ENCODE results near the gene PTF1A. TPM values are rescaled to one million over a fixed set of nuclear protein-coding genes. Genes with fewer than 3 reads are reported as not detected.
"Not testable (repeated sequence)": the region's sequence is repeated elsewhere in the genome, so short reads cannot be mapped to it uniquely, and the experiment has no call there.

Gene PTF1A
- total and polyA plus RNA-seq, 4 donors: not detected

- DNase-seq (ENCODE audit: low spot score): no peak
- Histone ChIP-seq H3K4me3 (ENCODE audit: low read depth in 1 of 3, low read length in 3 of 3) (no peak overlapping the region), H3K4me1 (ENCODE audit: control insufficient read depth in 4 of 4, insufficient read depth in 4 of 4, low read length in 3 of 4) (no peaks in the 10 kb centered on the region), H3K36me3 (ENCODE audit: control insufficient read depth in 4 of 4, insufficient read depth in 3 of 4, low read depth in 1 of 4, low read length in 3 of 4) (no peaks in the 10 kb centered on the region), H3K27me3 (ENCODE audit: control insufficient read depth in 4 of 4, insufficient read depth in 4 of 4, low read length in 3 of 4) (no peaks in the 10 kb centered on the region), H3K9ac (ENCODE audit: low read depth in 1 of 2, low read length in 2 of 2) (no peak overlapping the region), H3K27ac (ENCODE audit: low read depth in 1 of 2, low read length in 2 of 2) (no peak overlapping the region), H3K9me3 (ENCODE audit: control insufficient read depth in 4 of 4, low read length in 3 of 4) (peaks cover 0 to 3% (median 1%) of the 10 kb centered on the region in 4 donors)
- 45% methylated on average over 3 of the region's 3 CpGs for WGBS
- no peak for TF ChIP-seq EGR1 (IDR thresholded peaks at IDR 0.05; ENCODE audit: low read depth in 2 of 2)
Measured at GRCh38 chr10:23238015-23238414, 45.9 kb downstream of the PTF1A start.

GRCh38 chr10:23241779-23242178 lies 49.7 kb downstream of the PTF1A start:
- WGBS: 84% methylated on average over 1 of the region's 1 CpG
- not testable (repeated sequence) for H3K9ac ChIP-seq (ENCODE audit: low read depth in 1 of 2, low read length in 2 of 2); H3K27me3 ChIP-seq (ENCODE audit: control insufficient read depth in 4 of 4, insufficient read depth in 4 of 4, low read length in 3 of 4); H3K4me3 ChIP-seq (ENCODE audit: low read depth in 1 of 3, low read length in 3 of 3); H3K4me1 ChIP-seq (ENCODE audit: control insufficient read depth in 4 of 4, insufficient read depth in 4 of 4, low read length in 3 of 4); H3K36me3 ChIP-seq (ENCODE audit: control insufficient read depth in 4 of 4, insufficient read depth in 3 of 4, low read depth in 1 of 4, low read length in 3 of 4); H3K9me3 ChIP-seq (ENCODE audit: control insufficient read depth in 4 of 4, low read length in 3 of 4); DNase-seq (ENCODE audit: low spot score); H3K27ac ChIP-seq (ENCODE audit: low read depth in 1 of 2, low read length in 2 of 2)

Small RNA genes lying within 50 kb of the gene (small RNA-seq; reads per million reads assigned to genes)
- gene RF00561: not detected

Other genes with a start within 250 kb of the PTF1A start
- gene MSRB2, start 96.7 kb upstream of the PTF1A start, total RNA-seq: 1 to 10 TPM; 7.3 to 9.7 TPM
- gene MSRB2, start 96.7 kb upstream of the PTF1A start, polyA plus RNA-seq: 10 to 100 TPM; 19.2 to 69.4 TPM
- gene C10orf67, start 152.5 kb downstream of the PTF1A start, total RNA-seq: not detected
- gene C10orf67, start 152.5 kb downstream of the PTF1A start, polyA plus RNA-seq: under 1 TPM in 1 of 2 donors, not detected in 1; 0.02 TPM
- gene OTUD1, start 246.8 kb downstream of the PTF1A start, total RNA-seq: 1 to 10 TPM; 3.4 to 5.9 TPM
- gene OTUD1, start 246.8 kb downstream of the PTF1A start, polyA plus RNA-seq: 1 to 10 TPM; 1.5 to 2.3 TPM